GM06990 (cell line): ENCODE measurements around the gene CLUH.

ENCODE experiments used
- DNase-seq: peaks from one replicate; pipeline ENCODE4 v3.0.0-alpha.2; 2011; ENCODE audit not compliant: insufficient read length; ENCODE audit errors: extremely low read depth
- H3K27me3 ChIP-seq: replicated peaks from 2 replicates; pipeline ENCODE4 v1.6.0; 2011; ENCODE audit warnings: low read length; ENCODE audit not compliant: control insufficient read depth, insufficient read depth
- H3K36me3 ChIP-seq: 2 replicates; pipeline ENCODE4 v1.5.1; 2011; ENCODE audit warnings: low read length; ENCODE audit not compliant: control insufficient read depth, insufficient read depth
- H3K4me3 ChIP-seq: replicated peaks from 2 replicates; pipeline ENCODE4 v1.5.1; 2011; ENCODE audit warnings: low read depth, mild to moderate bottlenecking, control low read depth, low read length
- CTCF ChIP-seq: IDR thresholded peaks from 2 replicates; pipeline ENCODE4 v1.5.1; 2011; ENCODE audit warnings: low read length, control low read depth, mild to moderate bottlenecking, inconsistent platforms; ENCODE audit not compliant: insufficient read depth, poor library complexity, severe bottlenecking

CLUH gene

GRCh38 chr17:2691069-2691871 is 20.3 kb downstream of the CLUH start:
- no peak for DNase-seq
- peaks cover 27% of the 10 kb centered on the region for H3K36me3 ChIP-seq
- no peak for TF ChIP-seq CTCF
- no peak overlapping the region for H3K4me3 ChIP-seq
- H3K27me3 ChIP-seq, result no peaks in the 10 kb centered on the region

GRCh38 chr17:2690165-2691068 is 21.1 kb downstream of the CLUH start:
- peaks cover 24% of the 10 kb centered on the region for H3K36me3 ChIP-seq
- no peak for DNase-seq
- TF ChIP-seq CTCF, result no peak
- H3K27me3 ChIP-seq, result no peaks in the 10 kb centered on the region
- no peak overlapping the region for H3K4me3 ChIP-seq

GRCh38 chr17:2689411-2690164 is 22.0 kb downstream of the CLUH start:
- no peaks in the 10 kb centered on the region for H3K27me3 ChIP-seq
- H3K4me3 ChIP-seq, result no peak overlapping the region
- peaks cover 22% of the 10 kb centered on the region for H3K36me3 ChIP-seq
- no peak for TF ChIP-seq CTCF
- DNase-seq, result no peak

- TF ChIP-seq CTCF, result no peak
- no peaks in the 10 kb centered on the region for H3K27me3 ChIP-seq
- H3K36me3 ChIP-seq, result peaks cover 24% of the 10 kb centered on the region
- no peak for DNase-seq
- no peak overlapping the region for H3K4me3 ChIP-seq
Observed at GRCh38 chr17:2688351-2689342, 22.9 kb downstream of the CLUH start.

- Histone ChIP-seq H3K36me3 (peaks cover 19% of the 10 kb centered on the region), H3K4me3 (no peak overlapping the region), H3K27me3 (no peaks in the 10 kb centered on the region)
- TF ChIP-seq CTCF, result no peak
- DNase-seq, result no peak
Observed at GRCh38 chr17:2687074-2687418, 24.5 kb downstream of the CLUH start.
